ENCODE results near the gene DIPK1A.

DNA sequence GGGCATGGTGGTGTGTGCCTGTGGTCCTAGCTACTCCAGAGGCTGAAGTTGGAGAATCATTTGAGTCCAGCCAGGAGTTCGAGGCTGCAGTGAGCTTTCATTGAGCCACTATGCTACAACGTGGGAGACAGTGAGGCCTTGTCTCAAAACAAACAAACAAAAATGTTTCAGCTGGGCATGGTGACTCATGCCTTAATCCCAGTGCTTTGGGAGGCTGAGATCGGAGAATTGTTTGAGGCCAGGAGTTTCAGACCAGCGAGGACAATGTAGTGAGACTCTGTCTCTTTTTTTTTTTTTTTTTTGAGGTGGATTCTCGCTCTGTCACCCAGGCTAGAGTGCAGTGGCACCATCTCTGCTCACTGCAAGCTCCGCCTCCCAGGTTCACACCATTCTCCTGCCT lies 134.5 kb downstream of the DIPK1A start:
- TF ChIP-seq POLR2A (IDR thresholded peaks at IDR 0.05; ENCODE audit: extremely low read depth, insufficient read length): no peak
- TF ChIP-seq, protein P1, sequence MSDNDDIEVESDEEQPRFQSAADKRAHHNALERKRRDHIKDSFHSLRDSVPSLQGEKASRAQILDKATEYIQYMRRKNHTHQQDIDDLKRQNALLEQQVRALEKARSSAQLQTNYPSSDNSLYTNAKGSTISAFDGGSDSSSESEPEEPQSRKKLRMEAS (IDR thresholded peaks at IDR 0.05; ENCODE audit: low read depth, low read length): no peak
- no peak for TF ChIP-seq CTCF (IDR thresholded peaks at IDR 0.05; ENCODE audit: low read depth, low read length)

Data from NB4 (cell line).